Skeletal muscle tissue (tissue), 4 donors: ENCODE results near the gene LAIR1. TPM values are rescaled to one million over a fixed set of nuclear protein-coding genes. Genes with fewer than 3 reads are reported as not detected.
A peak's percentile ranks its signal among the peaks of the same experiment; 100 is the strongest.

Experiments
- H3K27ac ChIP-seq: one replicate; pipeline ENCODE4 v1.7.0; 2013; ENCODE audit warnings: mild to moderate bottlenecking, low read depth, low read length, inconsistent platforms
- H3K27me3 ChIP-seq, 3 donors: one replicate each; pipeline ENCODE4 v1.7.0; 2013; ENCODE audit warnings: low read length in 3 of 3; ENCODE audit not compliant: control insufficient read depth in 3 of 3, insufficient read depth in 3 of 3
- H3K36me3 ChIP-seq, 3 donors: one replicate each; pipeline ENCODE4 v1.7.0; 2013; ENCODE audit warnings: low read length in 3 of 3; ENCODE audit not compliant: control insufficient read depth in 3 of 3, insufficient read depth in 3 of 3
- H3K4me1 ChIP-seq, 3 donors: one replicate each; pipeline ENCODE4 v1.7.0; 2013; ENCODE audit warnings: low read length in 3 of 3, mild to moderate bottlenecking in 3 of 3; ENCODE audit not compliant: control insufficient read depth in 3 of 3, insufficient read depth in 3 of 3
- H3K4me3 ChIP-seq, 3 donors: one replicate each; pipeline ENCODE4 v1.7.0; 2013; ENCODE audit warnings: low read length in 3 of 3
- H3K9ac ChIP-seq, 3 donors: one replicate each; pipeline ENCODE4 v1.7.0; 2013; ENCODE audit warnings: low read length in 3 of 3, mild to moderate bottlenecking in 3 of 3, moderate library complexity in 2 of 3, low read depth in 1 of 3
- H3K9me3 ChIP-seq, 3 donors: one replicate each; pipeline ENCODE4 v1.7.0; 2013; ENCODE audit warnings: low read length in 3 of 3; ENCODE audit not compliant: control insufficient read depth in 3 of 3
- total RNA-seq: library from RNA; depleted of rRNA; stranded (reverse); fragments of >200 nt; gene quantifications from one replicate; pipeline ENCODE4 v1.2.3, GENCODE V29; 2014
- donor health status: Osteomylitis.

The LAIR1 gene
- total RNA-seq, result 8.4 TPM

- peak within 1 kb of the TSS; percentile 44 for H3K27ac ChIP-seq
- peak within 1 kb of the TSS in 1 of 3 donors; percentile 19 for H3K4me3 ChIP-seq
- H3K4me1 ChIP-seq, result no peaks in the 10 kb centered on the region
Measured at GRCh38 chr19:54364775-54365257, at the start of gene LAIR1. TSS of gene LAIR1 (minus strand) at chr19:54364931. CDS start at chr19:54364804, 127 bp downstream.

GRCh38 chr19:54414156-54414555 lies 49.4 kb upstream of the LAIR1 start:
- Histone ChIP-seq H3K27me3 (peaks cover 46 to 61% (median 52%) of the 10 kb centered on the region in 3 donors), H3K9me3 (peaks cover 0 to 3% (median 2%) of the 10 kb centered on the region in 3 donors), H3K36me3 (no peaks in the 10 kb centered on the region), H3K4me3 (no peak overlapping the region), H3K4me1 (no peaks in the 10 kb centered on the region), H3K27ac (no peak overlapping the region), H3K9ac (no peak overlapping the region)

More at GRCh38 chr19:54364775-54365257, at the start of gene LAIR1:
- H3K27me3 ChIP-seq, result no peaks in the 10 kb centered on the region
- H3K9ac ChIP-seq, result no peak within 1 kb of the TSS
- H3K9me3 ChIP-seq, result peaks cover 0 to 2% (median 0%) of the 10 kb centered on the region in 3 donors
- H3K36me3 ChIP-seq, result no peaks in the 10 kb centered on the region

- H3K27me3 ChIP-seq, result peaks cover 37 to 51% (median 40%) of the 10 kb centered on the region in 3 donors
- H3K9me3 ChIP-seq, result peaks cover 0 to 3% (median 2%) of the 10 kb centered on the region in 3 donors
- no peaks in the 10 kb centered on the region for H3K36me3 ChIP-seq
- H3K4me1 ChIP-seq, result no peaks in the 10 kb centered on the region
- no peak overlapping the region for H3K4me3 ChIP-seq
- no peak overlapping the region for H3K9ac ChIP-seq
- H3K27ac ChIP-seq, result no peak overlapping the region
Measured at GRCh38 chr19:54412877-54413276, 48.1 kb upstream of the LAIR1 start.

GRCh38 chr19:54411033-54411432 lies 46.3 kb upstream of the LAIR1 start:
- H3K9ac ChIP-seq, result no peak overlapping the region
- no peak overlapping the region for H3K4me3 ChIP-seq
- H3K27ac ChIP-seq, result no peak overlapping the region
- peaks cover 22 to 32% (median 22%) of the 10 kb centered on the region in 3 donors for H3K27me3 ChIP-seq
- no peaks in the 10 kb centered on the region for H3K36me3 ChIP-seq
- peaks cover 0 to 3% (median 0%) of the 10 kb centered on the region in 3 donors for H3K9me3 ChIP-seq
- no peaks in the 10 kb centered on the region for H3K4me1 ChIP-seq

GRCh38 chr19:54408456-54409026 lies 43.8 kb upstream of the LAIR1 start:
- peaks cover 5 to 11% (median 6%) of the 10 kb centered on the region in 3 donors for H3K27me3 ChIP-seq
- no peak overlapping the region for H3K27ac ChIP-seq
- H3K9me3 ChIP-seq, result no peaks in the 10 kb centered on the region
- H3K4me1 ChIP-seq, result no peaks in the 10 kb centered on the region
- H3K36me3 ChIP-seq, result no peaks in the 10 kb centered on the region
- H3K9ac ChIP-seq, result no peak overlapping the region
- no peak overlapping the region for H3K4me3 ChIP-seq

GRCh38 chr19:54407780-54408179 lies 43.0 kb upstream of the LAIR1 start:
- Histone ChIP-seq H3K4me3 (no peak overlapping the region), H3K36me3 (no peaks in the 10 kb centered on the region), H3K9ac (no peak overlapping the region), H3K27me3 (peaks cover 1 to 8% (median 7%) of the 10 kb centered on the region in 3 donors), H3K27ac (no peak overlapping the region), H3K9me3 (no peaks in the 10 kb centered on the region), H3K4me1 (no peaks in the 10 kb centered on the region)

GRCh38 chr19:54405628-54406027 lies 40.9 kb upstream of the LAIR1 start:
- Histone ChIP-seq H3K4me3 (no peak overlapping the region), H3K36me3 (no peaks in the 10 kb centered on the region), H3K9me3 (no peaks in the 10 kb centered on the region), H3K27me3 (peaks cover 0 to 8% (median 5%) of the 10 kb centered on the region in 3 donors), H3K4me1 (no peaks in the 10 kb centered on the region), H3K27ac (no peak overlapping the region), H3K9ac (no peak overlapping the region)

GRCh38 chr19:54403054-54403453 lies 38.3 kb upstream of the LAIR1 start:
- H3K9ac ChIP-seq, result no peak overlapping the region
- H3K4me3 ChIP-seq, result no peak overlapping the region
- H3K27ac ChIP-seq, result no peak overlapping the region
- H3K4me1 ChIP-seq, result no peaks in the 10 kb centered on the region
- peaks cover 0 to 2% (median 0%) of the 10 kb centered on the region in 3 donors for H3K9me3 ChIP-seq
- H3K27me3 ChIP-seq, result peaks cover 0 to 4% (median 0%) of the 10 kb centered on the region in 3 donors
- H3K36me3 ChIP-seq, result no peaks in the 10 kb centered on the region

GRCh38 chr19:54400913-54401312 lies 36.2 kb upstream of the LAIR1 start:
- peaks cover 0 to 2% (median 0%) of the 10 kb centered on the region in 3 donors for H3K9me3 ChIP-seq
- no peaks in the 10 kb centered on the region for H3K36me3 ChIP-seq
- peaks cover 0 to 2% (median 0%) of the 10 kb centered on the region in 3 donors for H3K27me3 ChIP-seq
- H3K4me1 ChIP-seq, result no peaks in the 10 kb centered on the region
- no peak overlapping the region for H3K4me3 ChIP-seq
- H3K27ac ChIP-seq, result no peak overlapping the region
- H3K9ac ChIP-seq, result no peak overlapping the region

GRCh38 chr19:54399189-54399588 lies 34.5 kb upstream of the LAIR1 start:
- Histone ChIP-seq H3K9me3 (peaks cover 0 to 2% (median 0%) of the 10 kb centered on the region in 3 donors), H3K27ac (no peak overlapping the region), H3K4me1 (no peaks in the 10 kb centered on the region), H3K9ac (no peak overlapping the region), H3K4me3 (no peak overlapping the region), H3K27me3 (peaks cover 0 to 2% (median 0%) of the 10 kb centered on the region in 3 donors), H3K36me3 (no peaks in the 10 kb centered on the region)
